HepG2 (cell line): ENCODE results near the gene HCFC1R1.

Experiments
- HDAC2 ChIP-seq: sonication (generic); formaldehyde crosslinking; IDR thresholded peaks from 2 replicates; pipeline ENCODE4 v1.4.0; 2020; ENCODE audit warnings: missing genetic modification reagents
- TCF12 ChIP-seq, 2 experiments: fragments of 450-650 bp in 1 of 2; sonication (generic) in 1 of 2; formaldehyde crosslinking in 1 of 2; IDR thresholded peaks; 2 replicates each; pipeline versions ENCODE4 v1.6.1 to v1.8.0; 2017 to 2022; ENCODE audit warnings: antibody characterized with exemption in 1 of 2, mild to moderate bottlenecking in 1 of 2, missing genetic modification reagents in 1 of 2, moderate library complexity in 1 of 2
- TF ChIP-seq, protein P1 (sequence below): sonication (generic); formaldehyde crosslinking; IDR thresholded peaks from 2 replicates; pipeline ENCODE4 v1.5.0; 2020; ENCODE audit warnings: mild to moderate bottlenecking, missing genetic modification reagents, moderate library complexity

DNA sequence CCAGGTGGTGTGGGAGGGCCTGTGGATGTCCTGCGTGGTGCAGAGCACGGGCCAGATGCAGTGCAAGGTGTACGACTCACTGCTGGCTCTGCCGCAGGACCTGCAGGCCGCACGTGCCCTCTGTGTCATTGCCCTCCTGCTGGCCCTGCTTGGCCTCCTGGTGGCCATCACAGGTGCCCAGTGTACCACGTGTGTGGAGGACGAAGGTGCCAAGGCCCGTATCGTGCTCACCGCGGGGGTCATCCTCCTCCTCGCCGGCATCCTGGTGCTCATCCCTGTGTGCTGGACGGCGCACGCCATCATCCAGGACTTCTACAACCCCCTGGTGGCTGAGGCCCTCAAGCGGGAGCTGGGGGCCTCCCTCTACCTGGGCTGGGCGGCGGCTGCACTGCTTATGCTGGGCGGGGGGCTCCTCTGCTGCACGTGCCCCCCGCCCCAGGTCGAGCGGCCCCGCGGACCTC, 10.2 kb downstream of the HCFC1R1 start:
- TF ChIP-seq, protein P1, sequence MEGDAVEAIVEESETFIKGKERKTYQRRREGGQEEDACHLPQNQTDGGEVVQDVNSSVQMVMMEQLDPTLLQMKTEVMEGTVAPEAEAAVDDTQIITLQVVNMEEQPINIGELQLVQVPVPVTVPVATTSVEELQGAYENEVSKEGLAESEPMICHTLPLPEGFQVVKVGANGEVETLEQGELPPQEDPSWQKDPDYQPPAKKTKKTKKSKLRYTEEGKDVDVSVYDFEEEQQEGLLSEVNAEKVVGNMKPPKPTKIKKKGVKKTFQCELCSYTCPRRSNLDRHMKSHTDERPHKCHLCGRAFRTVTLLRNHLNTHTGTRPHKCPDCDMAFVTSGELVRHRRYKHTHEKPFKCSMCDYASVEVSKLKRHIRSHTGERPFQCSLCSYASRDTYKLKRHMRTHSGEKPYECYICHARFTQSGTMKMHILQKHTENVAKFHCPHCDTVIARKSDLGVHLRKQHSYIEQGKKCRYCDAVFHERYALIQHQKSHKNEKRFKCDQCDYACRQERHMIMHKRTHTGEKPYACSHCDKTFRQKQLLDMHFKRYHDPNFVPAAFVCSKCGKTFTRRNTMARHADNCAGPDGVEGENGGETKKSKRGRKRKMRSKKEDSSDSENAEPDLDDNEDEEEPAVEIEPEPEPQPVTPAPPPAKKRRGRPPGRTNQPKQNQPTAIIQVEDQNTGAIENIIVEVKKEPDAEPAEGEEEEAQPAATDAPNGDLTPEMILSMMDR (CRISPR knock-in tag), result peak; percentile 46; the same call in 1 of the 2 replicates
- TF ChIP-seq TCF12 (IDR thresholded peaks at IDR 0.05), result no peak
- TF ChIP-seq TCF12 (CRISPR knock-in tag; IDR thresholded peaks at IDR 0.05), result no peak
- no peak for TF ChIP-seq HDAC2 (CRISPR knock-in tag)
